Activated naive CD4-positive, alpha-beta T cell treated with anti-CD3 and anti-CD28 coated beads, Interleukin-2, amount 50 U/mL, for 72 hours (primary cell): ENCODE measurements around the gene SUFU. TPM values are rescaled to one million over a fixed set of nuclear protein-coding genes. Genes with fewer than 3 reads are reported as not detected.
"Not testable (repeated sequence)": the region's sequence is repeated elsewhere in the genome, so short reads cannot be mapped to it uniquely, and the experiment has no call there.

Source experiments
- ATAC-seq, 2 donors: fragments of 150-1000 bp; cut with Tn5 transposase; 2 replicates each; pipeline ENCODE4 v1.10.0; 2021; ENCODE audit warnings: mild to moderate bottlenecking in 2 of 2, moderate library complexity in 2 of 2
- DNase-seq, 2 donors: peaks; one replicate each; pipeline ENCODE4 v3.0.0; 2021 to 2022; ENCODE audit warnings: low spot score in 2 of 2
- H3K27ac Mint-ChIP-seq, 2 donors: one replicate each; pipeline ENCODE4 v1.8.0; 2022; ENCODE audit warnings: mild to moderate bottlenecking in 2 of 2, mixed read lengths in 2 of 2
- H3K36me3 Mint-ChIP-seq, 2 donors: one replicate each; pipeline ENCODE4 v1.8.0; 2022; ENCODE audit warnings: mixed read lengths in 2 of 2
- H3K9me3 Mint-ChIP-seq, 2 donors: one replicate each; pipeline ENCODE4 v1.8.0; 2022; ENCODE audit warnings: mixed read lengths in 2 of 2
- total RNA-seq, 2 donors: library from RNA; stranded (reverse); gene quantifications; one replicate each; pipeline ENCODE4 v1.2.3, GENCODE V29; 2022

The SUFU gene
- total RNA-seq, 2 donors from 2014 or later, result 9.1 to 9.9 TPM

- no peaks in the 10 kb centered on the region for H3K9me3 Mint-ChIP-seq
- H3K36me3 Mint-ChIP-seq, result peaks cover 0 to 6% of the 10 kb centered on the region in 2 donors
- DNase-seq (peak in 1 of 2 donors; percentile 18), ATAC-seq (peak; percentile 17 to 40)
- peak overlapping the region; percentile 58 to 79 for H3K27ac Mint-ChIP-seq
These were observed 30.1 kb upstream of the SUFU start for GRCh38 chr10:102473445-102474331.

GRCh38 chr10:102475451-102476040, 28.2 kb upstream of the SUFU start:
- peaks cover 0 to 6% of the 10 kb centered on the region in 2 donors for H3K36me3 Mint-ChIP-seq
- DNase-seq (no peak), ATAC-seq (no peak)
- peak overlapping the region; percentile 22 to 86 for H3K27ac Mint-ChIP-seq
- H3K9me3 Mint-ChIP-seq, result no peaks in the 10 kb centered on the region

GRCh38 chr10:102476466-102477141, 27.2 kb upstream of the SUFU start:
- H3K27ac Mint-ChIP-seq, result peak overlapping the region; percentile 71 to 75
- ATAC-seq, result peak in 1 of 2 donors; percentile 24

DNA sequence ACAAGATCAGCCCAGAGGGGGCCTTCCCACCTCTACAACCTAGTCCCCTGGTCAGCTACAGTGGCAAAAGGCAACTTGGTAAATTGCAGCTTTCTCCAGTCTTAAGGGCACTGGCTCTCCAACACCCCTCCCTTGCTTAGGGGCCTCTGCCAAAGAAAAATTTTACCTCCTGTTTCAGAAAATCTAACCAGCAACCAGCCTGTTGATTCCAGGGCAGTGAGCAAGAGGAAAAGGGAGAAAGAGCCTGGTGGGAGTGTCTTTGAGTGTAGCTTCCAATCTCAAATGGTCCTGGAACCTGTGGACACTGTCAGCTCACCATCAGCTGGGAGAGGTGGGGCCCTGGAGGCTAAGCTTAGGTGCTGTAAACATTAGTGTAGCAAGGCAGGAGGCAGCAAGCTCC, 24.1 kb upstream of the SUFU start:
- Mint-ChIP-seq H3K27ac (peak overlapping the region; percentile 18 to 74), H3K36me3 (peaks cover 0 to 6% of the 10 kb centered on the region in 2 donors), H3K9me3 (no peaks in the 10 kb centered on the region)
- DNase-seq (no peak), ATAC-seq (no peak)

More at GRCh38 chr10:102476466-102477141, 27.2 kb upstream of the SUFU start:
- Mint-ChIP-seq H3K9me3 (no peaks in the 10 kb centered on the region), H3K36me3 (peaks cover 0 to 6% of the 10 kb centered on the region in 2 donors)
- DNase-seq, result no peak

DNA sequence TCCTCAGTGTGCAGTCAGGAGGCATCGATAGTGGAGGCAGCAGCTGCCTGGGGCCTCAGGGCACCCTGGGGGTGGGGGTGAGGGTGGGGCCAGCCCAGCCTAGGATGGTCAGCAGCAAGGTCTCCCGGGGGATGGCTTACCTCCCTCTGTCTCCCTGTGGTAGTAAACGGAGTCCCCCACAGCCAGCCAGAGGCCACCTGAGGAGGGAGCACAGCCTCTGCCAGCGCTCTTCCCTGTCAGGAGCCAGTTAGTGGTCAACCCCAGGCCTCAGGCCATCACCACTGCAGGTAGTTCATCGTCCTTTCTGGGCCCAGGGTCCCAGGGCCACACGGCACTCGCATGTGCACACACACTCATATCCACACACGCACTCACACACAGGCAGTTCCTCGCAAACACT, 23.4 kb upstream of the SUFU start:
- DNase-seq (no peak), ATAC-seq (no peak)
- H3K36me3 Mint-ChIP-seq, result peaks cover 0 to under 1% of the 10 kb centered on the region in 2 donors
- no peaks in the 10 kb centered on the region for H3K9me3 Mint-ChIP-seq
- peak overlapping the region in 1 of 2 donors; percentile 61 for H3K27ac Mint-ChIP-seq

DNA sequence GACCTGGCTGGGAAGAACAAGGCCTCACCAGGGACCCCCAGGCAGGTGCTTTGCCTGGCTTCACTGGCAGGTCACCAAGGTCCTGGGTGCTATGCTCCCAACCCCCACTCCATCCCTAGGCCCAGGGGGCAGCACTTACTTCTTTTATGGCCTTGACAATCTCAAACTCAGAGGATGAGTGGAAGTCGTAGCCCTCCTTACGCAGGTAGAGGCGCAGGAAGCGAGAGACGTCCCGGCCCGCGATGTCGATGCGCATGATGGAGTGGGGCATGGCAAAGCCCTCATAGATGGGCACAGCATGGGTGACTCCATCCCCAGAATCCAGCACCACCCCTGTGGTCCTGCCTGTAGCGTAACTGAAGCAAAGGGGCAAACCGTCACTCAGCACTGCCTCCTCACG, 19.8 kb upstream of the SUFU start:
- no peaks in the 10 kb centered on the region for H3K36me3 Mint-ChIP-seq
- DNase-seq (no peak), ATAC-seq (no peak)
- H3K9me3 Mint-ChIP-seq, result no peaks in the 10 kb centered on the region
- peak overlapping the region in 1 of 2 donors; percentile 60 for H3K27ac Mint-ChIP-seq

DNA sequence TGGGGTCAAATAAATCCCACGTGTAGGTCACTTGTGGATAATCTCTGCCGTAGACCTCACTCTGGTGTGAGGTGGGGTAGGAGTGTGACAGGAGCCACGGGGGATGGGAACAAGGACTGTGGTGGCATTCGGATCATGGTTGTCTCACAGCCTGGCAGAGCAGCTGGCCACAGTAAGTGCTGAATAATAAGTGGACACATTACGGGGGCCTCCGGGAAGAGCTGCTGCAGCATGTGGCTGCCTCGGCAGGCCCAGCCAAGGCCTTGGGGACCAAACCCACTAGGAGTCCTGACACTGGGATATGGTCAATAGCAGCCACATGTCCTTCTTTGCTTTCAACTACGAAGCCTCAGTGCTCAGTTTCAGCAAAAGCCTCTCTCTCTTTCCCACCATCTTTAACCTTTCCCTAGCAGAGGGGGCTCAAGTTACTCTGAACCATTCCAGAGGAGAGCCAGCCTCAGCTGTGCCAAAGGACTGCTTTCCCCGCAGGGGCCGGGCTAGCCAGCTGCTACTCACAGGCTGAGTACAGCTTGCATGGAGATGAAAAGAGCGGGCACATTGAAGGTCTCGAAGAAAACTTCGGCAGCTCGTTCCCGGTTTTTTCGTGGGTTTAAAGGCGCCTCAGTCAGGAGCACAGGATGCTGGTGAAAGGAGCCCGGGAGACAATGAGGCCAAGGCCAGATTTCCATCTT, 18.5 kb upstream of the SUFU start:
- Mint-ChIP-seq H3K9me3 (no peaks in the 10 kb centered on the region), H3K27ac (peak overlapping the region; percentile 20 to 77), H3K36me3 (no peaks in the 10 kb centered on the region)
- ATAC-seq (no peak), DNase-seq (no peak)

GRCh38 chr10:102491136-102491535, 12.6 kb upstream of the SUFU start:
- Mint-ChIP-seq H3K36me3 (no peaks in the 10 kb centered on the region), H3K9me3 (no peaks in the 10 kb centered on the region), H3K27ac (peak overlapping the region in 1 of 2 donors; percentile 82)
- ATAC-seq (no peak), DNase-seq (no peak)

GRCh38 chr10:102492344-102492939, 11.3 kb upstream of the SUFU start:
- no peaks in the 10 kb centered on the region for H3K9me3 Mint-ChIP-seq
- no peak for DNase-seq
- H3K27ac Mint-ChIP-seq, result peak overlapping the region; percentile 15 to 58
- no peaks in the 10 kb centered on the region for H3K36me3 Mint-ChIP-seq
- ATAC-seq, result no peak

DNA sequence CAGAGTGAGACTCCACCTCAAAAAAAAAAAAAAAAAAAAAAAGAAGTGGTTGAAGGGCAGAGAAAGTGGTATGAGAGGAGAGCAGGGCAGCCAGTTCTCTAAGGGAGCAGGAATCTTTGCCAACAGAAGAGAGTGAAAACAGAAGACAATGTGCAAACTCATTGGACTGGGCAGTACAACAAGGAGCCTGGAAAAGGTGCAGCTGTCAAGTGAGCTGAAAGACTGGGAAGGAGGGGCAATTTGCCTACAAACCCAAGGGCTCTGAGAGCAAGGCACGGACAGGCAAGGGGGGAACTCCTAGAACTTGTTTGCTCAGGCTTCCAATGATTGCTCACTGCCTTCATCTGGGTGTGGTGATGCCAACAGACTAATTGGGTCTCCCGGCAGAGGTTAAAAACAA, 10.8 kb upstream of the SUFU start:
- DNase-seq, result no peak
- Mint-ChIP-seq H3K9me3 (no peaks in the 10 kb centered on the region), H3K27ac (peak overlapping the region in 1 of 2 donors; percentile 58), H3K36me3 (no peaks in the 10 kb centered on the region)
- ATAC-seq, result no peak

GRCh38 chr10:102493771-102494170, 10.0 kb upstream of the SUFU start:
- Mint-ChIP-seq H3K9me3 (no peaks in the 10 kb centered on the region), H3K27ac (no peak overlapping the region), H3K36me3 (no peaks in the 10 kb centered on the region)
- no peak for DNase-seq
- ATAC-seq, result no peak

GRCh38 chr10:102497545-102497944, 6.2 kb upstream of the SUFU start:
- H3K27ac Mint-ChIP-seq, result no peak overlapping the region

GRCh38 chr10:102499356-102499755, 4.4 kb upstream of the SUFU start:
- H3K27ac Mint-ChIP-seq, result no peak overlapping the region
- ATAC-seq (no peak), DNase-seq (no peak)
- H3K36me3 Mint-ChIP-seq, result no peaks in the 10 kb centered on the region
- H3K9me3 Mint-ChIP-seq, result no peaks in the 10 kb centered on the region

More at GRCh38 chr10:102497545-102497944, 6.2 kb upstream of the SUFU start:
- Mint-ChIP-seq H3K9me3 (no peaks in the 10 kb centered on the region), H3K36me3 (no peaks in the 10 kb centered on the region)
- DNase-seq (peak in 1 of 2 donors; percentile 9), ATAC-seq (no peak)

DNA sequence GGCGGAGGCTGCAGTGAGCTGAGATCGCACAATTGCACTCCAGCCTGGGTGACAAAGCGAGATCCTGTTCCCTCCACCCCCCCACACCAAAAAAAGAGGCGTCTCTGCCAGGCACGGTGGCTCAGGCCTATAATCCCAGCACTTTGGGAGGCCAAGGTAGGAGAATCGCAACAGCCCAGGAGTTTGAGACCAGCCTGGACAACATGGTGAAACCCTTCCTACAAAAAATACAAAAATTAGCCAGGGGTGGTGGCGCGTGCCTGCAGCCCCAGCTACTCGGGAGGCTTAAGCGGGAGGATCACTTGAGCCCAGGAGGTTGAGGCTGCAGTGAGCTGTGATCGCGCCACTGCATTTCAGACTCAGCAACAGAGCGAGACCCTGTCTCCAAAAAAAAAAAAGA, 3.1 kb upstream of the SUFU start:
- not testable (repeated sequence) for H3K36me3 Mint-ChIP-seq, H3K27ac Mint-ChIP-seq, DNase-seq, ATAC-seq, H3K9me3 Mint-ChIP-seq

DNA sequence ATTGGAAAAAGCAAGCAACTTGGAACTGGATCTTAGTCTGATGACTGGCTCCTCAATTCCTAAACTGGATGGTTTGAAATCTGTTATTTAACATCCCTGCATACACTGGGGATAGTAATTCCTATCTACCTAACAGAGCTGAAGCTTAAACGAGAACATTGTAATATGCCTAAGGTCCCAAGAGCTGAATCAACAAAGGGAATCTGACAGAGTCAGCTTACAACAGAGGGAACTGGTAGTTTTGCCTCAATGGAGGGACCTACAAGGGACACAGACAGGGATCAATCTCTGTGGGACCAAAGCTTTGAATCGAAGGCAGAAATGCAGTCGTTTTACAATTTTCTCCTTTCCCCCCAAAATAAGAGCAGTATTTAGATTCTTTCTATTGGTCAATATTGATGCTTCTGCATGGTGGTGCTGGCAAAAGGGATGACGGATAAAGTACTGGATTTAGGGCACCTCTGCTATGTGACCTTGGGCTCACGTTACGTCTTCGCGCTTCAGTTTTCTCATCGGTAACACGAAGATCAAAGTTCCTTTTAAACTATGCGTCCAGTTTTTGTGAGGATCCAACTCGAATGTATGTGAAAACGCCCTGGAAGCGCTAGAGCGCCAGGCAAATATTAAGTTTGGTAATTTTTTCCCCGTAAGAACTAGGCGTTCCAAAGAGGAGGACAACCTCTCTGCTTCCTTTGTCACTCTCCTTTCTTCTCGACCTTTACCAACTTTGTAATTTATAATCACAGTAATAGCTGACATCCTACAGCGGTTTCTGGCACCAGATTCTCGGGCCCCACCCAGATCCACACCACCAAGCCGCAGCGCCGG, 2.4 kb upstream of the SUFU start:
- Mint-ChIP-seq H3K36me3 (no peaks in the 10 kb centered on the region), H3K27ac (no peak overlapping the region), H3K9me3 (no peaks in the 10 kb centered on the region)
- ATAC-seq (no peak), DNase-seq (no peak)

DNA sequence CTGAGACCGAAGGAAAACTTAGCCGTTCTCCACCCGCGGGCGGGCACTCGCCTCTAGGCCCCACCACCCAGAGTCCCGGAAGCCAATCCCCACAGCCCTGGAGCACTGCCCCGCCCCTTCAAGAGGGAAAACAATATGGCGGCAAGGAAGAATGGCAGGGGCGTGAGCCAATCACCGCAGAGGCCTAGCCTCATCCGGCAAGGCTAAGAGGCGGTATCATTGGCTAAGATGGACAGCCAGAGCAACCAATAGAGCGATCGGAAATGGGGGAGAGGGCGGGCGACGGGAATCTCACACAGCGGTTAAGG, 1.8 kb upstream of the SUFU start:
- Mint-ChIP-seq H3K27ac (no peak overlapping the region), H3K36me3 (no peaks in the 10 kb centered on the region), H3K9me3 (no peaks in the 10 kb centered on the region)
- DNase-seq, result peak; percentile 99
- peak; percentile 78 to 83 for ATAC-seq
